Effector memory CD4-positive, alpha-beta T cell (primary cell): Measurements from ENCODE around the gene NT5M.
"Not testable (repeated sequence)": the region's sequence is repeated elsewhere in the genome, so short reads cannot be mapped to it uniquely, and the experiment has no call there.

Experiments
- DNase-seq, 3 donors: peaks; one replicate each; pipeline ENCODE4 v3.0.0-alpha.2; 2020
- H3K27ac ChIP-seq: 2 replicates; pipeline ENCODE4 v1.7.0; 2013; ENCODE audit warnings: mild to moderate bottlenecking, low read length, moderate library complexity; ENCODE audit not compliant: insufficient read depth, poor library complexity, severe bottlenecking
- H3K27me3 ChIP-seq: replicated peaks from 2 replicates; pipeline ENCODE4 v1.7.0; 2013; ENCODE audit warnings: mild to moderate bottlenecking, low read length; ENCODE audit not compliant: insufficient read depth, control insufficient read depth, poor library complexity, severe bottlenecking
- H3K36me3 ChIP-seq: 2 replicates; pipeline ENCODE4 v1.7.0; 2013; ENCODE audit warnings: mild to moderate bottlenecking, low read length, moderate library complexity; ENCODE audit not compliant: control insufficient read depth, insufficient read depth
- H3K4me1 ChIP-seq: 2 replicates; pipeline ENCODE4 v1.7.0; 2013; ENCODE audit warnings: low read length, mild to moderate bottlenecking; ENCODE audit not compliant: control insufficient read depth, insufficient read depth, poor library complexity, severe bottlenecking
- H3K4me3 ChIP-seq: 2 replicates; pipeline ENCODE4 v1.7.0; 2013; ENCODE audit warnings: low read length, low read depth, mild to moderate bottlenecking; ENCODE audit not compliant: insufficient read depth, poor library complexity, severe bottlenecking
- H3K9me3 ChIP-seq: 2 replicates; pipeline ENCODE4 v1.7.0; 2013; ENCODE audit warnings: mild to moderate bottlenecking, low read length, moderate library complexity; ENCODE audit not compliant: control insufficient read depth

NT5M gene

DNA sequence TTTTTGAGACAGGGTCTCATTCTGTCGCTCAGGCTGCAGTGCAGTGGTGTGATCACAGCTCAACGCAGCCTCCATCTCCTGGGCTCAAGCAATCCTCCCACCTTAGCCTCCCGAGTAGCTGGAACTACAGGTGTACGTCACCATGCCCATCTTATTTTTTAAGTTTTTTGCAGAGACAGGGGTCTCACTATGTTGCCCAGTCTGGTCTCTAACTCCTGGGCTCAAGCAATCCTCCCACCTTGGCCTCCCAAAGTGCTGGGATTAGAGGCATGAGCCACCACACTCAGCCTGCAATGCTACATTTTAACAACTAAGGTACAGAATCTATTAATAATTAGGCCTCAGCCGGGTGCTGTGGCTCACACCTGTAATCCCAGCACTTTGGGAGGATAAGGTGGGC lies 25.7 kb upstream of the NT5M start:
- H3K27me3 ChIP-seq, DNase-seq, H3K4me1 ChIP-seq: not testable (repeated sequence)

DNA sequence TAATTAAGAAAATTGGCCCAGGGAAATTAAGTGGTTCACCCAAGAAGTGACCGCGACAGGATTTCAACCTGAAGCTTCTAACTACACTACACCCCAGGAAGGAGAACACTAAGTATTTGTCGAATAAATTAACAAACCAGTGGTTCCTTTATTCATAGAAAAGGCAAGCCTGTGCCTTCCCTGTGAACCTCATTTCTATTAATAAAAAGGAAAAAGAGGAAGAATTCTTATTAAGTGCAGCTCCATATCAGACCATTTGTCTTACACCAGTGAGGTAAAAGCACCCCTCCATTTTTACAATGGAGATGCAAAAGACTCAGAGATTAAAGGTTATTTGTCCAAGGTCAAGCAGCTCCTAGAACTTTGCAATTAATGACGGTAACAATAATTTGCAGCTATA lies 23.9 kb upstream of the NT5M start:
- H3K27ac ChIP-seq = no peak overlapping the region
- peaks cover 4% of the 10 kb centered on the region for H3K36me3 ChIP-seq
- no peak for DNase-seq
- H3K9me3 ChIP-seq = no peaks in the 10 kb centered on the region
- peak overlapping the region; percentile 94 for H3K4me3 ChIP-seq
- peaks cover 9% of the 10 kb centered on the region for H3K4me1 ChIP-seq
- H3K27me3 ChIP-seq = no peaks in the 10 kb centered on the region

More for the DNA sequence above, 25.7 kb upstream of the NT5M start:
- not testable (repeated sequence) for H3K27ac ChIP-seq, H3K9me3 ChIP-seq, H3K36me3 ChIP-seq, H3K4me3 ChIP-seq

DNA sequence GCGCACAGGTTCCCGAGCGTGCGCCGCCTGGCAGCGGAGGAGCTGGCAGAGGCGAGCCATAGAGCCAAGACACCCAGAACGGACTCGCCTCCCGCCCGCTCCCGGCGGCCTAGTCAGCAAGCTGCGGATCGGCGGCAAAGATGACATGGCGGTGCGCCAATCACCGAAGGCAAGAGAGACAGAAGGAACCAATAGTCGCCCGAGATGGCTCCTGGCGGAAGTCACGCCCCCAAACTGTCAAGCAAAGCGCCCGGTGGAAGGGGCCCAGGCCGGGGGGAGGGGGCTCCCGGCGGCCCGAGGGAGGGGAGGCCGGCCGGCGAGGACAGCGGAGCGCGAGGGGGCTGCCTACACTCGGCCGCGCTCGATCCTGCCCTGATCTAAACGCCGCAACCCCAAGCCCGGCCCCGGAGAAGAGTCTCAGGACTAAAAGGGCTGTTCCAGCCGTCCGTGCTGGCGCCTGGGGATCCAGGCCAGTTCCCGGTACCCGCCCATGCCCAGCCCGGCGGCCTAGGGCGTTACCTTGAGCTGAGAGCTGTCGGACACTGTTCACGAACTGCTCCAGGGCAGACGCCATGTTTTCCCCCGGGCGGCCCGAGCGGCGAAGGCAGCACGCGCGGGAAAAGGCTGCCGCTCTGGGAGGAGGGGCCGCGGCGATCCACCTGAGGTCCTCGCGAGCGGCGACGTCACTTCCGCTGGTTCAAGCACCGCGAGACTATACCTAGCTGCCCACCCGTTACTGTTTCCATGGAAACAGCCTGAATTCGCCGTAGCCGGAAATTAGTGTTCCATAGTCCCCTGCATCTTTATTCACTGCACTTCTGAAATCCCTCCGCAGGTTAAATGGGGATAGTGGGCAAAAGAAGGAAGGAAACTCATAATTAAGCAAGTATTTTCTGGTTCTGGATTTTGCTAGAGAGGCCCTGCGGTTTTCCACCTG lies 22.3 kb upstream of the NT5M start, which contains the start of gene COPS3:
COPS3 (minus strand) TSS at position 634 of the 937 bp plus-strand sequence; CDS start at position 574, 60 bp downstream.
- peaks cover 9% of the 10 kb centered on the region for H3K4me1 ChIP-seq
- peak within 1 kb of the TSS; percentile 94 for H3K4me3 ChIP-seq
- peaks cover 4% of the 10 kb centered on the region for H3K36me3 ChIP-seq
- H3K27ac ChIP-seq = peak within 1 kb of the TSS; percentile 95
- DNase-seq = peak; percentile 93 to 97 (median 93)
- no peaks in the 10 kb centered on the region for H3K9me3 ChIP-seq
- no peaks in the 10 kb centered on the region for H3K27me3 ChIP-seq

DNA sequence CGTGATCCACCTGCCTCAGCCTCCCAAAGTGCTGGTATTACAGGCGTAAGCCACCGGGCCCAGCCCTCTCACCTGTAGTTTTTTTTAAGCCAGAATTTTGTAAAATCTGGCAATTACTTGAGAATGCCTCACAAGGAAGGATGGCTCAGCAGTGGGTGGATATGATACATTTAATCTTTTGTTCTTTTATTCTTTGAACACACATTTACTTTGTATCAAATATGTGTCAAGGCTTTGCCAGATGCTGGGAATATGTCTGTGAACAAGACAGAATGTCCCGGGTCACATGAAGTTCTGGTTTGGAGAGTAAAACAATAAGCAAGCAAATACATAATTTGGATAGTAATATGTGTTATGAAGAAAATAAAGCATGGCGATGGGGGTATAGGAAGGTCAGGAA lies 17.2 kb upstream of the NT5M start:
- Histone ChIP-seq H3K9me3 (no peaks in the 10 kb centered on the region), H3K4me1 (no peaks in the 10 kb centered on the region), H3K36me3 (no peaks in the 10 kb centered on the region), H3K27me3 (no peaks in the 10 kb centered on the region), H3K27ac (no peak overlapping the region), H3K4me3 (no peak overlapping the region)
- DNase-seq = no peak

DNA sequence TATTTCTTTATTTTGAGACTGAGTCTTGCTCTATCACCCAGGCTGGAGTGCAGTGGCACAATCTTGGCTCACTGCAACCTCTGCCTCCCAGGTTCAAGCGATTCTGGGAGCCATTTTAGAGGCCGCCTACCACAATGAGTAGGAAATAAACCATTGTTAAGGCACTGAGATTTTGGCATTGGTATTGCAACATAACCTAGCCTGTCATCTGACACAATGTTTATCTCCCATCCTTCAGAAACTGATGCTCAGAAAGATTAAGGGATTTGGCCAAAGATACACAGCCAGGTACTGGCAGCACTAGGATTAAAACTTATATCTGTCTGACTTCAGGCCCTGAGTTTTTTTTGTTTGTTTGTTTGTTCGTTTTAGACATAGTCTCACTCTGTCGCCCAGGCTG lies 14.1 kb upstream of the NT5M start:
- Histone ChIP-seq H3K4me1 (no peaks in the 10 kb centered on the region), H3K4me3 (no peak overlapping the region), H3K27ac (no peak overlapping the region), H3K9me3 (no peaks in the 10 kb centered on the region), H3K36me3 (no peaks in the 10 kb centered on the region), H3K27me3 (no peaks in the 10 kb centered on the region)
- DNase-seq = no peak

DNA sequence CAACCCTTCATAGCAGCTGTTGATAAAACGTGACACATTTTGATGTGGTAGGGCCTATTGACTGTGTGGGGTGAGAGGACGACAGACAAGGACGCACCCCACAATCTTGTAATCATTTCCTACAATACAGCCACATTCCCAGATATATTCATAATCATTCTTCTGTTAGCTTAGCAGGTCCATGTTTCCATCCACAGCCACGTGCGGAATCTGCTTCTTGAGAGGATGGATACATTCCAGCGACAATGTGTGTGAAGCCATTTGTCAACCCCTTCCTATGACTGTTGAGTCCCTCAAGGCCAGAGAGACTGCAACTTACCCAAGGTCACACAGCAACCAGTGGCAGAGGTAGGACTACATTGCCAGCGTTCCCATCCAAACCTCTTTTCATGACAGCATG lies 13.5 kb upstream of the NT5M start:
- no peak for DNase-seq
- Histone ChIP-seq H3K36me3 (no peaks in the 10 kb centered on the region), H3K27ac (no peak overlapping the region), H3K4me1 (no peaks in the 10 kb centered on the region), H3K9me3 (no peaks in the 10 kb centered on the region), H3K4me3 (no peak overlapping the region), H3K27me3 (no peaks in the 10 kb centered on the region)

DNA sequence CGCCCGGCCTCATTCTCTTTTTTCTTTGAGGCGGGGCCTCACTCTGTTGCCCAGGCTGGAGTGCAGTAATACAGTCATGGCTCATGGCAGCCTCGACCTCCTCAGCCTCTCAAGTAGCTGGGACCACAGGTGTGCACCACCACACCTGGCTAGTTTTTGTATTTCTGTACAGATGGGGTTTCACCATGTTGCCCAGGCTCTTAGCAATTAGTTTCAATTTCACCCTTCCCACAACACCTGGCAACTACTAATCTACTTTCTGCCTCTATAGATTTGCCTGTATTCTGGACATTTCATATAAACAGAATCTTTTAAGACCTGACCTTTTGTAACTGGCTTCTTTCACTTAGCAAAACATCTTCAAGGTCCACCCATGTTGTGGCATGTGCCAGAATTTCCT lies 8.0 kb upstream of the NT5M start:
- H3K27ac ChIP-seq = no peak overlapping the region
- H3K27me3 ChIP-seq = no peaks in the 10 kb centered on the region
- H3K4me1 ChIP-seq = no peaks in the 10 kb centered on the region
- no peaks in the 10 kb centered on the region for H3K36me3 ChIP-seq
- H3K4me3 ChIP-seq = no peak overlapping the region
- no peaks in the 10 kb centered on the region for H3K9me3 ChIP-seq
- DNase-seq = no peak

DNA sequence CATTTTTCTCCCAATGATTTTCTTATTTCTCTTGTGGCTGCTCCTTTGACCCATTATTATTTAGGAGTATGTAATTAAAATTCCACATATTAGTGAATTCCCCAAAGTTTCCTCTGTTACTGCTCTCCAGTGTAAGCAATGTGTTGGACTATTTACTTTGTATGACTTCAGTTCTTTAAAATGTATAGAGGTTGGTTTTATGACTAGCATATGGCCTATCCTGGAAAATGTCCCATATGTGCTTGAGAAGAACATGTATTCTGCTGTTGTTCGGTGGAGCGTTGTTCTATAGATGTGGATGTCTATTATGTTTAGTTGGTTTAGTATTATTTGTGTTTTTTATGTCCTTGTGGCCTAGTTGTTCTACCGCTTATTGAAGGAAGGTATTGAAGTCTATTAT lies 6.0 kb upstream of the NT5M start:
- Histone ChIP-seq H3K4me3 (no peak overlapping the region), H3K27ac (no peak overlapping the region)

DNA sequence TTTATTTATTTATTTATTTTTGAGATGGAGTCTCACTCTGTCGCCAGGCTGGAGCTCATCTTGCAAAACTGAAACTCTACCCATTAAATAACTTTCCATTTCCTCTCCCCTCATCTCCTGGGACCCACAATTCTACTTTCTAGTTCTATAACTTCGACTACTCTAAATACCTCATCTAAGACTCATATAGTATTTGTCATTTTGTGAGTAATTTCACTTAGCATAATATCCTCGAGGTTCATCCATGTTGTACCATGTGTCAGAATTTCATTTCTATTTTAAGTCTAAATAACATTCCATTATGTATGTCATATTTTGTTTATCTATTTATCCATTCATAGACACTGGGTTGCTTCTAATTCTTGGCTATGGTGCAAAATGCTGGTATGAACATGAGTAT lies 5.1 kb upstream of the NT5M start:
- no peak for DNase-seq
- Histone ChIP-seq H3K36me3 (no peaks in the 10 kb centered on the region), H3K27me3 (no peaks in the 10 kb centered on the region), H3K9me3 (no peaks in the 10 kb centered on the region), H3K4me3 (no peak overlapping the region), H3K4me1 (peaks cover 8% of the 10 kb centered on the region), H3K27ac (no peak overlapping the region)

More for the DNA sequence above, 6.0 kb upstream of the NT5M start:
- no peaks in the 10 kb centered on the region for H3K9me3 ChIP-seq
- peaks cover 4% of the 10 kb centered on the region for H3K4me1 ChIP-seq
- DNase-seq = no peak
- H3K36me3 ChIP-seq = no peaks in the 10 kb centered on the region
- H3K27me3 ChIP-seq = no peaks in the 10 kb centered on the region
